K562 (cell line): ENCODE results near the gene DHDDS. TPM values are rescaled to one million over a fixed set of nuclear protein-coding genes. Genes with fewer than 3 reads are reported as not detected.

Experiments used
- ATAC-seq: fragments of 200-7000 bp; cut with Tn5 transposase; 3 replicates; pipeline ENCODE4 v1.9.1; 2020; ENCODE audit warnings: moderate library complexity
- BruUV-seq: library from RNA; stranded (reverse); fragments of 400-500 nt; replicated peaks from 2 replicates; lab custom pipeline; 2021; lab: Mats Ljungman, UMichigan
- CTCF ChIA-PET: fragments of 300-600 bp; formaldehyde crosslinking; extraction: SDS; loops from one replicate; lab custom pipeline; 2021; ENCODE audit warnings: low intra/inter-chr PET ratio; lab: Yijun Ruan, JAX
- POLR2A ChIA-PET: fragments of 300-600, 350-650 bp; sonication (Branson Sonifier 250); formaldehyde crosslinking; extraction: SDS; loops from one replicate; lab custom pipeline; 2021; ENCODE audit warnings: antibody characterized with exemption, inconsistent platforms; lab: Yijun Ruan, JAX
- DNase-seq, 4 experiments: peaks; one replicate each; pipeline versions ENCODE4 v3.0.0 to v3.0.0-alpha.2; 2011 to 2018; ENCODE audit warnings: low spot score in 3 of 4, mixed read lengths in 3 of 4; ENCODE audit errors: extremely low read depth in 1 of 4
- FAIRE-seq: peaks from 2 replicates; lab custom pipeline; 2011; peaks lifted over from hg19 to GRCh38; lab: Jason Lieb, UNC
- H2AFZ ChIP-seq: 2 replicates; pipeline ENCODE4 v1.6.0; 2011; ENCODE audit warnings: low read depth, low read length, control low read depth, inconsistent platforms
- H3K27ac ChIP-seq: fragments of 200-600 bp; 3 replicates; pipeline ENCODE4 v1.8.0; 2011; ENCODE audit warnings: low read depth, mild to moderate bottlenecking, control low read depth, inconsistent platforms, low read length, moderate library complexity, mixed read lengths; ENCODE audit errors: extremely low read depth
- H3K27me3 ChIP-seq, 2 experiments: fragments of 300-600 bp in 1 of 2; 2 replicates in 1 of 2; 3 replicates in 1 of 2; pipeline versions ENCODE4 v1.6.0 to v1.8.0; 2011; ENCODE audit warnings: inconsistent platforms in 2 of 2, low read length in 2 of 2, mild to moderate bottlenecking in 1 of 2, mixed read lengths in 1 of 2, moderate library complexity in 1 of 2; ENCODE audit not compliant: control insufficient read depth in 2 of 2, insufficient read depth in 2 of 2
- H3K36me3 ChIP-seq: fragments of 300-600 bp; 3 replicates; pipeline ENCODE4 v1.8.0; 2011; ENCODE audit warnings: mild to moderate bottlenecking, low read length, inconsistent platforms; ENCODE audit not compliant: control insufficient read depth, insufficient read depth
- H3K4me1 ChIP-seq, 2 experiments: fragments of 200-600 bp in 1 of 2; replicated peaks in 1 of 2; 2 replicates in 1 of 2; 3 replicates in 1 of 2; pipeline versions ENCODE4 v1.5.1 to v1.8.0; 2011; ENCODE audit warnings: inconsistent platforms in 2 of 2, low read length in 2 of 2, mild to moderate bottlenecking in 1 of 2, mixed read lengths in 1 of 2, moderate library complexity in 1 of 2; ENCODE audit not compliant: control insufficient read depth in 2 of 2, insufficient read depth in 2 of 2
- H3K4me2 ChIP-seq: 2 replicates; pipeline ENCODE4 v1.6.1; 2011; ENCODE audit warnings: low read length, control low read depth, inconsistent platforms, mixed read lengths; ENCODE audit not compliant: insufficient read depth
- H3K4me3 ChIP-seq: fragments of 200-600 bp; sonication (generic), shearing (Covaris generic); 2 replicates; pipeline ENCODE4 v1.5.1; 2016; ENCODE audit warnings: control low read depth, inconsistent platforms
- H3K79me2 ChIP-seq: fragments of 200-600 bp; 3 replicates; pipeline ENCODE4 v1.8.0; 2011; ENCODE audit warnings: low read length, inconsistent platforms; ENCODE audit not compliant: control insufficient read depth, insufficient read depth
- H3K9ac ChIP-seq, 2 experiments: 2 replicates each; pipeline versions ENCODE4 v1.6.0 to v1.6.1; 2011; ENCODE audit warnings: low read depth in 2 of 2, low read length in 2 of 2, control low read depth in 1 of 2, inconsistent platforms in 1 of 2, mild to moderate bottlenecking in 1 of 2, mixed read lengths in 1 of 2; ENCODE audit not compliant: insufficient read depth in 1 of 2
- H3K9me1 ChIP-seq: one replicate; pipeline ENCODE4 v1.6.0; 2011; ENCODE audit warnings: inconsistent platforms, mild to moderate bottlenecking, low read length, moderate library complexity; ENCODE audit not compliant: control insufficient read depth, insufficient read depth
- H3K9me3 ChIP-seq: replicated peaks from 2 replicates; pipeline ENCODE4 v1.5.1; 2011; ENCODE audit warnings: low read depth, low read length, inconsistent platforms; ENCODE audit not compliant: control insufficient read depth, insufficient read depth
- H4K20me1 ChIP-seq: replicated peaks from 2 replicates; pipeline ENCODE4 v1.6.1; 2011; ENCODE audit warnings: low read length, inconsistent platforms, mixed read lengths; ENCODE audit not compliant: control insufficient read depth, insufficient read depth
- ATF7 ChIP-seq: fragments of 450-650 bp; IDR thresholded peaks from 2 replicates; pipeline ENCODE4 v1.7.1; 2014; ENCODE audit warnings: mild to moderate bottlenecking, moderate library complexity
- ETV1 ChIP-seq: fragments of 450-650 bp; conservative IDR thresholded peaks from 2 replicates; pipeline ENCODE4 v1.6.1; 2016; ENCODE audit warnings: missing genetic modification characterization, control low read depth, low read depth, missing compliant biosample characterization
- KDM5B ChIP-seq: fragments of 200-600 bp; sonication (generic); IDR thresholded peaks from 2 replicates; pipeline ENCODE4 v1.6.1; 2012; ENCODE audit warnings: low read depth, mild to moderate bottlenecking, moderate library complexity, low read length, control low read depth, inconsistent platforms; ENCODE audit not compliant: insufficient replicate concordance
- PTRF ChIP-seq: fragments of 450-650 bp; IDR thresholded peaks from 2 replicates; pipeline ENCODE4 v1.6.1; 2016; ENCODE audit warnings: mild to moderate bottlenecking, missing genetic modification characterization, missing compliant biosample characterization
- TBL1XR1 ChIP-seq, 2 experiments: IDR thresholded peaks; 2 replicates each; pipeline ENCODE4 v1.6.1; 2012; ENCODE audit warnings: improper control_type of control experiment in 2 of 2, low read length in 2 of 2, mild to moderate bottlenecking in 1 of 2
- WGBS: fragments of 100-300 bp; shearing (Covaris generic); methylation state at CpG from one replicate; pipeline ENCODE4 v1.1.6; 2016; ENCODE audit warnings: low coverage, mixed read lengths; ENCODE audit not compliant: insufficient coverage; ENCODE audit errors: missing lambda C conversion rate; 5-methylcytosine and 5-hydroxymethylcytosine counted together
- in situ Hi-C: fragments of 300-500 bp; cut with MboI; formaldehyde crosslinking; loops from 4 replicates; pipeline ENCODE4 v1.15.0; 2018; ENCODE audit warnings: inconsistent platforms, mixed read lengths
- intact Hi-C: fragments of 100-400 bp; cut with micrococcal nuclease; formaldehyde crosslinking; loops from 2 replicates; pipeline ENCODE4 v1.14.2; 2022
- polyA plus RNA-seq, 8 experiments: library from polyadenylated mRNA; depleted of rRNA in 4 of 8; stranded (reverse) in 5 of 8; unstranded in 3 of 8; fragments of >200 nt; fragmentation: Nextera tagmentation in 2 of 8; fragmentation: Illumina TruSeq in 1 of 8; extraction: Ambion mirVana in 2 of 8; extraction: Trizol in 1 of 8; gene quantifications; 2 replicates each; pipeline versions ENCODE4 v1.2.1 to v1.2.3, GENCODE V29; 2011 to 2014; ENCODE audit warnings: inconsistent platforms in 1 of 8, missing spikeins in 1 of 8
- total RNA-seq, 7 experiments: library from RNA; depleted of rRNA in 6 of 7; stranded (reverse); fragments of >200 nt in 6 of 7; fragmentation: Illumina TruSeq in 2 of 7; extraction: Trizol in 2 of 7; gene quantifications; 2 replicates each; pipeline versions ENCODE4 v1.2.1 to v1.2.3, GENCODE V29; 2011 to 2021; ENCODE audit warnings: low replicate concordance in 1 of 7
- TF ChIP-seq, protein P1 (sequence below): fragments of 450-650 bp; IDR thresholded peaks from 2 replicates; pipeline ENCODE4 v1.6.1; 2016; ENCODE audit warnings: low read depth, mild to moderate bottlenecking, moderate library complexity
- TF ChIP-seq, protein P2 (sequence below): fragments of 450-650 bp; IDR thresholded peaks from 2 replicates; pipeline ENCODE4 v1.7.1; 2018; ENCODE audit warnings: mild to moderate bottlenecking, low read depth; ENCODE audit not compliant: partially characterized antibody
- TF ChIP-seq, protein P3 (sequence below): IDR thresholded peaks from 2 replicates; pipeline ENCODE4 v1.6.1; 2011; ENCODE audit not compliant: insufficient read length; ENCODE audit errors: extremely low read depth
- TF ChIP-seq, protein P4 (sequence below), 2 experiments: IDR thresholded peaks; 2 replicates each; pipeline ENCODE4 v1.6.1; 2011; ENCODE audit warnings: borderline replicate concordance in 1 of 2, control low read depth in 1 of 2, low read depth in 1 of 2, low read length in 1 of 2, mild to moderate bottlenecking in 1 of 2, mixed read lengths in 1 of 2, moderate library complexity in 1 of 2; ENCODE audit not compliant: insufficient read depth in 1 of 2, insufficient read length in 1 of 2, poor library complexity in 1 of 2, severe bottlenecking in 1 of 2; ENCODE audit errors: extremely low read depth in 1 of 2
- TF ChIP-seq, protein P5 (sequence below): sonication (generic); formaldehyde crosslinking; IDR thresholded peaks from 2 replicates; pipeline ENCODE4 v1.9.0; 2022; ENCODE audit warnings: mild to moderate bottlenecking, missing genetic modification reagents

DHDDS gene
- total and polyA plus RNA-seq, 9 of the 15 experiments (the other 6 are each of a cell fraction or from before 2014, with no cell fraction given): 33.3 to 55.0 (median 44.3) TPM

DNA sequence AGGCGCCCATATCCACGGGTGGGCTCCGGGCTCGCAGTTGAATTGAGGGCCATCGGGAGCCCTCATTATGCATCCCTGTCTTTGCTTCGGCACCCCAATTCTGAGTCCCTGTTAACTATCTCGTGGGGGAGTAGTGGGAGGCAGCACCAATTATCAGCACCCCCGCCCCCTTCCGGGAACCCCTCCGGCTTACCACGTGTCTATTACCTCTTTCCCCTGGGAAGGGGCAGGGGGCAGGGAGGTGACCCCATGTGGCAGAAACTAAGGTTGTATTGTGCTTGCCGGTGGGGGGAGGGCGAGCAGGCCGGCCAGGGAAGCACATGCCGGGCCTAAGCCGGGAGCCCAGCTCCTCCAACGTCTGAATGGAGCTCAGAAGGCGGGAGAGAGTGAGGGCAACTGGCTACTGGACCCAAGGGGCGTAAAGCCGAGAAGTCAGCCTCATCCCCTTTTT is 20.5 kb upstream of the DHDDS start:
- no peak overlapping the region for H3K27ac ChIP-seq
- no peak overlapping the region for H3K4me3 ChIP-seq
- no peak for DNase-seq
- H3K4me2 ChIP-seq: no peak overlapping the region
- no peaks in the 10 kb centered on the region for H3K36me3 ChIP-seq
- H3K9me3 ChIP-seq: no peaks in the 10 kb centered on the region
- no peak overlapping the region for H2AFZ ChIP-seq
- peaks cover 12 to 39% of the 10 kb centered on the region in 2 experiments; a peak in 4 of 5 replicates for H3K4me1 ChIP-seq
- in situ Hi-C loops: no loop called here
- no peak for FAIRE-seq
- intact Hi-C loops: no loop called here
- no peaks in the 10 kb centered on the region for H3K9me1 ChIP-seq
- no peak for ATAC-seq
- peaks cover 0 to 5% of the 10 kb centered on the region in 2 experiments; a peak in 1 of 5 replicates for H3K27me3 ChIP-seq
- H4K20me1 ChIP-seq: peaks cover 5% of the 10 kb centered on the region; the same call in 1 of the 2 replicates
- POLR2A ChIA-PET: interaction anchor here (1.0 kb wide), 1 partner anchor 8 kb away, joined by 3 read pairs; no protein-coding TSS in a partner anchor
- CTCF ChIA-PET: no interaction called here
- H3K79me2 ChIP-seq: no peaks in the 10 kb centered on the region
- WGBS: 53% methylated on average over 20 of the region's 20 CpGs
- peak overlapping the region in 1 of 2 experiments; percentile 28; a peak in 1 of 4 replicates for H3K9ac ChIP-seq
- no TSS peak for BruUV-seq
- TF ChIP-seq PTRF (tag): no peak
- TF ChIP-seq, protein P1, sequence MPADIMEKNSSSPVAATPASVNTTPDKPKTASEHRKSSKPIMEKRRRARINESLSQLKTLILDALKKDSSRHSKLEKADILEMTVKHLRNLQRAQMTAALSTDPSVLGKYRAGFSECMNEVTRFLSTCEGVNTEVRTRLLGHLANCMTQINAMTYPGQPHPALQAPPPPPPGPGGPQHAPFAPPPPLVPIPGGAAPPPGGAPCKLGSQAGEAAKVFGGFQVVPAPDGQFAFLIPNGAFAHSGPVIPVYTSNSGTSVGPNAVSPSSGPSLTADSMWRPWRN: no peak
- TF ChIP-seq, protein P2, sequence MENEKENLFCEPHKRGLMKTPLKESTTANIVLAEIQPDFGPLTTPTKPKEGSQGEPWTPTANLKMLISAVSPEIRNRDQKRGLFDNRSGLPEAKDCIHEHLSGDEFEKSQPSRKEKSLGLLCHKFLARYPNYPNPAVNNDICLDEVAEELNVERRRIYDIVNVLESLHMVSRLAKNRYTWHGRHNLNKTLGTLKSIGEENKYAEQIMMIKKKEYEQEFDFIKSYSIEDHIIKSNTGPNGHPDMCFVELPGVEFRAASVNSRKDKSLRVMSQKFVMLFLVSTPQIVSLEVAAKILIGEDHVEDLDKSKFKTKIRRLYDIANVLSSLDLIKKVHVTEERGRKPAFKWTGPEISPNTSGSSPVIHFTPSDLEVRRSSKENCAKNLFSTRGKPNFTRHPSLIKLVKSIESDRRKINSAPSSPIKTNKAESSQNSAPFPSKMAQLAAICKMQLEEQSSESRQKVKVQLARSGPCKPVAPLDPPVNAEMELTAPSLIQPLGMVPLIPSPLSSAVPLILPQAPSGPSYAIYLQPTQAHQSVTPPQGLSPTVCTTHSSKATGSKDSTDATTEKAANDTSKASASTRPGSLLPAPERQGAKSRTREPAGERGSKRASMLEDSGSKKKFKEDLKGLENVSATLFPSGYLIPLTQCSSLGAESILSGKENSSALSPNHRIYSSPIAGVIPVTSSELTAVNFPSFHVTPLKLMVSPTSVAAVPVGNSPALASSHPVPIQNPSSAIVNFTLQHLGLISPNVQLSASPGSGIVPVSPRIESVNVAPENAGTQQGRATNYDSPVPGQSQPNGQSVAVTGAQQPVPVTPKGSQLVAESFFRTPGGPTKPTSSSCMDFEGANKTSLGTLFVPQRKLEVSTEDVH: no peak
- no peak for TF ChIP-seq KDM5B
- TF ChIP-seq TBL1XR1 (IDR thresholded peaks at IDR 0.05; ENCODE audit: low read length in 2 of 2): no peak
- TF ChIP-seq, protein P3, sequence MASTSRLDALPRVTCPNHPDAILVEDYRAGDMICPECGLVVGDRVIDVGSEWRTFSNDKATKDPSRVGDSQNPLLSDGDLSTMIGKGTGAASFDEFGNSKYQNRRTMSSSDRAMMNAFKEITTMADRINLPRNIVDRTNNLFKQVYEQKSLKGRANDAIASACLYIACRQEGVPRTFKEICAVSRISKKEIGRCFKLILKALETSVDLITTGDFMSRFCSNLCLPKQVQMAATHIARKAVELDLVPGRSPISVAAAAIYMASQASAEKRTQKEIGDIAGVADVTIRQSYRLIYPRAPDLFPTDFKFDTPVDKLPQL: no peak
- no peak for TF ChIP-seq ETV1
- TF ChIP-seq, protein P4, sequence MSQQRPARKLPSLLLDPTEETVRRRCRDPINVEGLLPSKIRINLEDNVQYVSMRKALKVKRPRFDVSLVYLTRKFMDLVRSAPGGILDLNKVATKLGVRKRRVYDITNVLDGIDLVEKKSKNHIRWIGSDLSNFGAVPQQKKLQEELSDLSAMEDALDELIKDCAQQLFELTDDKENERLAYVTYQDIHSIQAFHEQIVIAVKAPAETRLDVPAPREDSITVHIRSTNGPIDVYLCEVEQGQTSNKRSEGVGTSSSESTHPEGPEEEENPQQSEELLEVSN (IDR thresholded peaks at IDR 0.05; ENCODE audit: borderline replicate concordance in 1 of 2, extremely low read depth in 1 of 2, insufficient read depth in 1 of 2, insufficient read length in 1 of 2, low read depth in 1 of 2, low read length in 1 of 2, poor library complexity in 1 of 2, severe bottlenecking in 1 of 2): peak; percentile 38 to 92
- no peak for TF ChIP-seq ATF7
- TF ChIP-seq, protein P5, sequence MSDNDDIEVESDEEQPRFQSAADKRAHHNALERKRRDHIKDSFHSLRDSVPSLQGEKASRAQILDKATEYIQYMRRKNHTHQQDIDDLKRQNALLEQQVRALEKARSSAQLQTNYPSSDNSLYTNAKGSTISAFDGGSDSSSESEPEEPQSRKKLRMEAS (CRISPR knock-in tag): 0 out of 2 replicates have a peak, but pooled peaks have one; percentile 25
